DOHH2 (cell line): ENCODE results near the gene PRXL2A.

ENCODE experiments used
- H3F3A ChIP-seq: fragments of 200-600 bp; sonication (generic), shearing (Covaris generic); 2 replicates; pipeline ENCODE4 v1.6.0; 2016; ENCODE audit warnings: antibody characterized with exemption, mild to moderate bottlenecking; ENCODE audit not compliant: control insufficient read depth, insufficient read depth
- H3K27ac ChIP-seq: fragments of 200-600 bp; sonication (generic); 2 replicates; pipeline ENCODE4 v1.5.1; 2014; ENCODE audit warnings: low read depth, mild to moderate bottlenecking, low read length, moderate library complexity
- H3K27me3 ChIP-seq: fragments of 200-600 bp; sonication (generic); 2 replicates; pipeline ENCODE4 v1.6.1; 2014; ENCODE audit warnings: mild to moderate bottlenecking, low read length, mixed read lengths; ENCODE audit not compliant: control insufficient read depth
- H3K36me3 ChIP-seq: fragments of 200-600 bp; sonication (generic); 2 replicates; pipeline ENCODE4 v1.6.1; 2014; ENCODE audit warnings: mild to moderate bottlenecking, low read length, moderate library complexity, mixed read lengths; ENCODE audit not compliant: control insufficient read depth
- H3K4me1 ChIP-seq: fragments of 200-600 bp; sonication (generic); 2 replicates; pipeline ENCODE4 v1.6.1; 2014; ENCODE audit warnings: mild to moderate bottlenecking, low read length, mixed read lengths; ENCODE audit not compliant: control insufficient read depth
- H3K4me2 ChIP-seq: fragments of 200-600 bp; sonication (generic); 2 replicates; pipeline ENCODE4 v1.6.0; 2014; ENCODE audit warnings: mild to moderate bottlenecking, low read length, moderate library complexity
- H3K4me3 ChIP-seq: fragments of 200-600 bp; sonication (generic); 2 replicates; pipeline ENCODE4 v1.5.1; 2014; ENCODE audit warnings: mild to moderate bottlenecking, low read length, mixed read lengths
- H3K79me2 ChIP-seq: fragments of 200-600 bp; sonication (generic); 2 replicates; pipeline ENCODE4 v1.6.1; 2014; ENCODE audit warnings: mild to moderate bottlenecking, low read length, mixed read lengths; ENCODE audit not compliant: control insufficient read depth
- H3K9me2 ChIP-seq: fragments of 200-600 bp; sonication (generic); replicated peaks from 2 replicates; pipeline ENCODE4 v1.6.1; 2014; ENCODE audit warnings: mild to moderate bottlenecking, low read length, mixed read lengths; ENCODE audit not compliant: control insufficient read depth
- H3K9me3 ChIP-seq: fragments of 200-600 bp; sonication (generic); 2 replicates; pipeline ENCODE4 v1.6.1; 2014; ENCODE audit warnings: antibody characterized with exemption, low read length, mixed read lengths; ENCODE audit not compliant: control insufficient read depth, insufficient read depth
- H4K20me1 ChIP-seq: fragments of 200-600 bp; sonication (generic); 2 replicates; pipeline ENCODE4 v1.6.0; 2014; ENCODE audit warnings: low read depth, mild to moderate bottlenecking, antibody characterized with exemption, low read length, moderate library complexity; ENCODE audit not compliant: control insufficient read depth, insufficient read depth
- CTCF ChIP-seq: fragments of 200-600 bp; sonication (generic); IDR thresholded peaks from one replicate; pipeline ENCODE4 v1.5.1; 2014; ENCODE audit warnings: antibody characterized with exemption, mild to moderate bottlenecking, low read depth, low read length; ENCODE audit not compliant: poor library complexity, severe bottlenecking
- EZH2phosphoT487 ChIP-seq: fragments of 200-600 bp; sonication (generic); IDR thresholded peaks from 2 replicates; pipeline ENCODE4 v1.6.1; 2017; ENCODE audit warnings: borderline replicate concordance, mild to moderate bottlenecking, antibody characterized with exemption, low read length, moderate library complexity, mixed read lengths

Gene PRXL2A

GRCh38 chr10:80449520-80449919, 41.2 kb downstream of the PRXL2A start:
- Histone ChIP-seq H3K9me3 (no peaks in the 10 kb centered on the region), H3K79me2 (no peaks in the 10 kb centered on the region), H3K9me2 (no peaks in the 10 kb centered on the region), H3K4me3 (no peak overlapping the region), H3F3A (peaks cover 8% of the 10 kb centered on the region), H3K4me1 (peaks cover 13% of the 10 kb centered on the region), H4K20me1 (no peaks in the 10 kb centered on the region), H3K36me3 (no peaks in the 10 kb centered on the region), H3K4me2 (no peak overlapping the region), H3K27ac (no peak overlapping the region), H3K27me3 (peaks cover 6% of the 10 kb centered on the region; the same call in 1 of the 2 replicates)
- TF ChIP-seq CTCF (no peak), EZH2phosphoT487 (no peak)

GRCh38 chr10:80451132-80451531, 42.8 kb downstream of the PRXL2A start:
- no peak overlapping the region for H3K4me3 ChIP-seq
- peaks cover 8% of the 10 kb centered on the region for H3F3A ChIP-seq
- H3K9me3 ChIP-seq = no peaks in the 10 kb centered on the region
- no peaks in the 10 kb centered on the region for H3K9me2 ChIP-seq
- H3K4me2 ChIP-seq = no peak overlapping the region
- H3K27ac ChIP-seq = no peak overlapping the region
- H3K79me2 ChIP-seq = peaks cover 15% of the 10 kb centered on the region
- TF ChIP-seq EZH2phosphoT487 (no peak), CTCF (no peak)
- H3K36me3 ChIP-seq = no peaks in the 10 kb centered on the region
- no peaks in the 10 kb centered on the region; the same call in 1 of the 2 replicates for H3K27me3 ChIP-seq
- peaks cover 23% of the 10 kb centered on the region for H3K4me1 ChIP-seq
- peaks cover 9% of the 10 kb centered on the region for H4K20me1 ChIP-seq

GRCh38 chr10:80452069-80452468, 43.7 kb downstream of the PRXL2A start:
- H3K4me3 ChIP-seq = no peak overlapping the region
- TF ChIP-seq CTCF = no peak
- no peak for TF ChIP-seq EZH2phosphoT487
- no peak overlapping the region for H3K4me2 ChIP-seq
- H3K79me2 ChIP-seq = peaks cover 25% of the 10 kb centered on the region
- no peaks in the 10 kb centered on the region for H3K9me2 ChIP-seq
- peaks cover 30% of the 10 kb centered on the region for H3K4me1 ChIP-seq
- no peak overlapping the region for H3K27ac ChIP-seq
- peaks cover 8% of the 10 kb centered on the region for H3F3A ChIP-seq
- H4K20me1 ChIP-seq = peaks cover 11% of the 10 kb centered on the region
- H3K27me3 ChIP-seq = no peaks in the 10 kb centered on the region
- H3K9me3 ChIP-seq = no peaks in the 10 kb centered on the region
- H3K36me3 ChIP-seq = no peaks in the 10 kb centered on the region
